Activated CD4-positive, alpha-beta T cell treated with anti-CD3 and anti-CD28 coated beads, Interleukin-2, amount 10 ng/mL, durations not matched to agents 7 days and 5 days (primary cell): ENCODE results near the gene HIVEP1. TPM values are rescaled to one million over a fixed set of nuclear protein-coding genes. Genes with fewer than 3 reads are reported as not detected.
A peak's percentile ranks its signal among the peaks of the same experiment; 100 is the strongest.

Source experiments
- CTCF ChIA-PET: fragments of 350-600 bp; sonication (Branson Sonifier 250); formaldehyde crosslinking; loops from one replicate; lab custom pipeline; 2021; ENCODE audit warnings: antibody characterized with exemption; lab: Charles Lee
- POLR2A ChIA-PET: fragments of 350-600 bp; sonication (Branson Sonifier 250); formaldehyde crosslinking; loops from one replicate; lab custom pipeline; 2021; ENCODE audit warnings: antibody characterized with exemption; lab: Charles Lee
- DNase-seq: peaks from one replicate; pipeline ENCODE4 v3.0.0-alpha.2; 2020
- H3K27ac Mint-ChIP-seq: one replicate; pipeline ENCODE4 v1.8.0; 2021; ENCODE audit warnings: mild to moderate bottlenecking, moderate library complexity, mixed read lengths
- H3K27me3 Mint-ChIP-seq: one replicate; pipeline ENCODE4 v1.8.0; 2021; ENCODE audit warnings: mixed read lengths
- H3K36me3 Mint-ChIP-seq: one replicate; pipeline ENCODE4 v1.8.0; 2021; ENCODE audit warnings: low read depth, mixed read lengths
- H3K4me1 Mint-ChIP-seq: one replicate; pipeline ENCODE4 v1.8.0; 2021; ENCODE audit warnings: mixed read lengths
- H3K4me3 Mint-ChIP-seq: one replicate; pipeline ENCODE4 v1.8.0; 2021; ENCODE audit warnings: mild to moderate bottlenecking, moderate library complexity, mixed read lengths
- H3K9me3 Mint-ChIP-seq: one replicate; pipeline ENCODE4 v1.8.0; 2021; ENCODE audit warnings: mixed read lengths
- total RNA-seq, 2 experiments: library from RNA; stranded (reverse); gene quantifications; one replicate each; pipeline ENCODE4 v1.2.3, GENCODE V29; 2021

The HIVEP1 gene
- 10 to 100 TPM; 24.2 to 33.0 TPM for total RNA-seq

- ChIA-PET CTCF (interaction anchor here (1.3 kb wide), 1 partner anchor 9 kb away, joined by 3 read pairs; no protein-coding TSS in a partner anchor), POLR2A (interaction anchor here (0.6 kb wide), 1 partner anchor 304 kb away, joined by 3 read pairs; no protein-coding TSS in a partner anchor)
- no peak for DNase-seq
- H3K4me1 Mint-ChIP-seq, result peaks cover 57% of the 10 kb centered on the region
- H3K27ac Mint-ChIP-seq, result peak within 1 kb of the TSS; percentile 99
- peaks cover 12% of the 10 kb centered on the region for H3K9me3 Mint-ChIP-seq
- H3K36me3 Mint-ChIP-seq, result peaks cover 30% of the 10 kb centered on the region
- H3K4me3 Mint-ChIP-seq, result peak within 1 kb of the TSS; percentile 99
- no peaks in the 10 kb centered on the region for H3K27me3 Mint-ChIP-seq
Observed at GRCh38 chr6:12012038-12012557, at the start of gene HIVEP1. Gene HIVEP1 (plus strand): TSS chr6:12012312. CDS start chr6:12015629, 3,317 bp downstream.

- ChIA-PET POLR2A (no interaction called here), CTCF (no interaction called here)
- Mint-ChIP-seq H3K36me3 (no peaks in the 10 kb centered on the region), H3K9me3 (peaks cover 2% of the 10 kb centered on the region), H3K27me3 (no peaks in the 10 kb centered on the region), H3K4me1 (no peaks in the 10 kb centered on the region), H3K4me3 (no peak overlapping the region), H3K27ac (no peak overlapping the region)
- DNase-seq, result no peak
Observed at GRCh38 chr6:11963756-11964500, 48.2 kb upstream of the HIVEP1 start.

DNA sequence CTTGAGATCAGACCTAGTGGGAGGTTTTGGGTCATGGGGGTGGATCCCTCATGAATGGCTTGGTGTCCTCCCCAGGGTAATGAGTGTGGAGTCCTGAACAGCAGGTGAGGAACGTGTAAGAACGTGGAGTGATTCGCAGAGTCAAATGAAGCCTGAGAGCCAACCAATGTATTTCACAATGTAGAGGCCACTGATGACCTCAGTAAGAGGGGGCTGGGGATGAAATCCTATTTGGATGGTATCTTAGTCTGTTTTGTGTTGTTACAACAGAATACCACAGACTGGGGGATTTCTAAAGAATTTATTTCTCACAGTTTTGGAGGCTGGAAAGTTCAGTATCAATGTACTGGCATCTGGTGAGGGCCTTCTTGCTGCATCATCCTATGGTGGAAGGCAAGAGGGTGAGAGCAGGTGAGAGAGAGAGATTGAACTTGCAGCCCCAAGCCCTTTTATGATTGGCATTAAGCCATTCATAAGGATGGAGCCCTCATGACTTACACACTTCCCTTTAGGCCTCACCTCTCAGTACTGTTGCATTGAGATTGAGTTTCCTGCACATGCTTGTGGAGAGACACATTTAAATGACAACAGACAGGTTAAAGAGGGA, 47.3 kb upstream of the HIVEP1 start:
- POLR2A ChIA-PET, result no interaction called here

GRCh38 chr6:11965499-11965898, 46.6 kb upstream of the HIVEP1 start:
- H3K4me1 Mint-ChIP-seq, result no peaks in the 10 kb centered on the region
- DNase-seq, result no peak
- no peak overlapping the region for H3K4me3 Mint-ChIP-seq
- H3K9me3 Mint-ChIP-seq, result peaks cover 2% of the 10 kb centered on the region
- ChIA-PET CTCF (no interaction called here), POLR2A (no interaction called here)
- H3K27ac Mint-ChIP-seq, result no peak overlapping the region
- H3K27me3 Mint-ChIP-seq, result no peaks in the 10 kb centered on the region
- no peaks in the 10 kb centered on the region for H3K36me3 Mint-ChIP-seq

More for the DNA sequence above, 47.3 kb upstream of the HIVEP1 start:
- CTCF ChIA-PET, result no interaction called here
- Mint-ChIP-seq H3K4me3 (no peak overlapping the region), H3K4me1 (no peaks in the 10 kb centered on the region), H3K27ac (no peak overlapping the region), H3K36me3 (no peaks in the 10 kb centered on the region), H3K9me3 (peaks cover 2% of the 10 kb centered on the region), H3K27me3 (no peaks in the 10 kb centered on the region)
- no peak for DNase-seq

DNA sequence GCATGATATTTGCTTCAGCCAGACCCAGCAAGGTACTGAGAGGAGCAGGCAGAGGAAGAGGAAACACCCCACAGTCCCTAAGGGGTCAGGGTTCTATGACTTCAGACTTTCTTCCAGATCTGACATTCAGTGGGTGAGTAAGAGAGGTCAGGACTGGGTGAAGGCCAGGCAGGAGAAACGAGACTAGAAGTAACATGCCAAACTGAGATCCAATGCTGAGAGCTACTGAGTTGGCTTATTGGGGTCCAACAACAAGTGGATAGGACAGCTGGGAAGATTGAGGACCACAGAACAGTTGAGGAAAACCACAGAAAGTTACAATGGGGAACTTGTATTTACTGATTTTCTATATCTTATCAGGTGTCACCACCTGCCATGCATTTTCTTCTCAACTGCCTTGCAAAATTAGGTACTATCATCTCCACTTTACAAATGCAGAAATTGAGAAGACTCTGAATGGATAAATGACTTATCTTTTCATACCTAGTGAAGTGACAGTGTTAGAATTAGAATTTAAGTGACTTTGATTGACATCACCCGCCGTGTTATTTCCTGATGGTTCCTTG, 43.8 kb upstream of the HIVEP1 start:
- H3K4me1 Mint-ChIP-seq, result no peaks in the 10 kb centered on the region
- H3K27me3 Mint-ChIP-seq, result no peaks in the 10 kb centered on the region
- no peak for DNase-seq
- H3K36me3 Mint-ChIP-seq, result no peaks in the 10 kb centered on the region
- POLR2A ChIA-PET, result no interaction called here
- CTCF ChIA-PET, result interaction anchor here (1.2 kb wide), 1 partner anchor 21 kb away, joined by 3 read pairs; no protein-coding TSS in a partner anchor
- H3K27ac Mint-ChIP-seq, result no peak overlapping the region
- no peak overlapping the region for H3K4me3 Mint-ChIP-seq
- H3K9me3 Mint-ChIP-seq, result peaks cover 2% of the 10 kb centered on the region

- ChIA-PET POLR2A (no interaction called here), CTCF (no interaction called here)
- no peak for DNase-seq
- H3K4me1 Mint-ChIP-seq, result no peaks in the 10 kb centered on the region
- H3K9me3 Mint-ChIP-seq, result peaks cover 2% of the 10 kb centered on the region
- H3K27ac Mint-ChIP-seq, result no peak overlapping the region
- no peak overlapping the region for H3K4me3 Mint-ChIP-seq
- no peaks in the 10 kb centered on the region for H3K27me3 Mint-ChIP-seq
- H3K36me3 Mint-ChIP-seq, result no peaks in the 10 kb centered on the region
Observed at GRCh38 chr6:11969092-11969491, 43.0 kb upstream of the HIVEP1 start.

GRCh38 chr6:11970114-11970513, 42.0 kb upstream of the HIVEP1 start:
- POLR2A ChIA-PET, result no interaction called here
- H3K4me3 Mint-ChIP-seq, result no peak overlapping the region
- CTCF ChIA-PET, result no interaction called here

GRCh38 chr6:11971154-11971553, 41.0 kb upstream of the HIVEP1 start:
- Mint-ChIP-seq H3K9me3 (peaks cover 4% of the 10 kb centered on the region), H3K36me3 (no peaks in the 10 kb centered on the region), H3K4me1 (peaks cover 8% of the 10 kb centered on the region), H3K27ac (no peak overlapping the region), H3K27me3 (no peaks in the 10 kb centered on the region), H3K4me3 (no peak overlapping the region)
- ChIA-PET POLR2A (no interaction called here), CTCF (no interaction called here)
- no peak for DNase-seq

More at GRCh38 chr6:11970114-11970513, 42.0 kb upstream of the HIVEP1 start:
- no peaks in the 10 kb centered on the region for H3K36me3 Mint-ChIP-seq
- H3K27ac Mint-ChIP-seq, result no peak overlapping the region
- H3K4me1 Mint-ChIP-seq, result peaks cover 2% of the 10 kb centered on the region
- H3K9me3 Mint-ChIP-seq, result peaks cover 2% of the 10 kb centered on the region
- DNase-seq, result no peak
- no peaks in the 10 kb centered on the region for H3K27me3 Mint-ChIP-seq

DNA sequence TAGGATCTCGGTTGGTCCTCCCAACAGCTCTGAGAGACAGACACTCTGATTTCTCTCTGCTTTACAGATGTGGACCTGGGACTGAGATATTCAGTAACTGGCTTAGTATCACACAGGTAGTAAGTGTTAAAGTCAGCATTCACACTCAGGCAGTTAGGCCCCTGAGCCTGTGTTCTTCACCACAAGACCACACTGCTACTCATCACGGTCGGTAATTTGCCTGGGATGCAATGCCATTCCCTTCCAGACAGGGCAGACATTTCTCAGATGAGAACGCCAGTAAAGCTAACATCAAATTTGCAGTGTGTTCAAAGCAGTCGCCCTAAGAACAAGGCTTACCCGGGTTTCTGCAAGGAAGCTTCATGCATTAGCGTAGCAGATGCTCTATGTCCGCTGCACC, 39.8 kb upstream of the HIVEP1 start:
- no peaks in the 10 kb centered on the region for H3K36me3 Mint-ChIP-seq
- H3K27ac Mint-ChIP-seq, result no peak overlapping the region
- no peak for DNase-seq
- no peak overlapping the region for H3K4me3 Mint-ChIP-seq
- H3K27me3 Mint-ChIP-seq, result no peaks in the 10 kb centered on the region
- POLR2A ChIA-PET, result no interaction called here
- peaks cover 9% of the 10 kb centered on the region for H3K4me1 Mint-ChIP-seq
- CTCF ChIA-PET, result interaction anchor here (0.9 to 1.2 kb wide), 4 partner anchors 16 to 109 kb away, joined by 3 to 4 read pairs (median 4); no protein-coding TSS in a partner anchor
- H3K9me3 Mint-ChIP-seq, result peaks cover 4% of the 10 kb centered on the region

DNA sequence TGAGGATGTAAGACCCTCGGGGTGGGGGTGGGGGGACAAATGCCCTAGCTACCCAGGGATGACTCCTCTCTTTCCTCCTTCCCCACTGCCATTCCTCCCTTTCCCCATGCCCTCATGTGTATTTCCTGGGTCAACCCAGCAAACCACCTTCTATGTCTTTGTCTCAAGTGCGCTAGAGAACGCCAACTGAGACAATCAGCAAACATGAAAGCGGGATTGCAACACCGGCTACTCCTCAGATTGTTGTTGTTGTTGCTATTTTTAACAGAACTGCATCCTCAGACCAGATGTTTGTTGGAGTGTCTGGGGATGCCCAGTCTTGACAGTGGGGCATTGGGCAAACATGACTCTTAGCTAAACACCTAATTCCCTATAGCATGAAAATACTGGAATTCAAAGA, 39.3 kb upstream of the HIVEP1 start:
- no peaks in the 10 kb centered on the region for H3K27me3 Mint-ChIP-seq
- ChIA-PET CTCF (interaction anchor here (0.9 to 1.2 kb wide), 4 partner anchors 17 to 110 kb away, joined by 3 to 4 read pairs (median 4); no protein-coding TSS in a partner anchor), POLR2A (no interaction called here)
- no peaks in the 10 kb centered on the region for H3K36me3 Mint-ChIP-seq
- H3K9me3 Mint-ChIP-seq, result peaks cover 4% of the 10 kb centered on the region
- no peak overlapping the region for H3K27ac Mint-ChIP-seq
- H3K4me3 Mint-ChIP-seq, result no peak overlapping the region
- peaks cover 11% of the 10 kb centered on the region for H3K4me1 Mint-ChIP-seq
- DNase-seq, result no peak

DNA sequence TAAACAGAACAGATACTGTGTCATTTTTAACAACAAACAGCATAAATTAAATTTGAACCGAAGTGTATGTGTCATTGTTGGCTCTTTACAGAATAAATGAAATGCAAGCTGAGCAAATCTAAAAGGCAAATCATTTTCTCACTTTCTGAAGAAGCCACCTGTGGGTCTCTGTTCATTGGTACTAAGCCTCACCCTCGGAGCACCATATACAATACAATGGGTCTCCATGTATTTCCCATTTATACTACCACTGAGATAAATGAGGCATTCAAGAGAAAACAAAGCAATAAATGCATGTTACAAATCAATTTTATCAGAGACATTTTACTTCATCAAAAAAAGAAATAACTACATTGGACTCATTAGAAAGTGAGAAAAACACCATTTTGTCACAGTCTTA, 38.9 kb upstream of the HIVEP1 start:
- ChIA-PET CTCF (interaction anchor here (1.2 kb wide), 1 partner anchor 20 kb away, joined by 3 read pairs; no protein-coding TSS in a partner anchor), POLR2A (no interaction called here)
- peaks cover 14% of the 10 kb centered on the region for H3K4me1 Mint-ChIP-seq
- H3K36me3 Mint-ChIP-seq, result no peaks in the 10 kb centered on the region
- H3K27me3 Mint-ChIP-seq, result no peaks in the 10 kb centered on the region
- DNase-seq, result no peak
- H3K4me3 Mint-ChIP-seq, result no peak overlapping the region
- H3K9me3 Mint-ChIP-seq, result peaks cover 4% of the 10 kb centered on the region
- H3K27ac Mint-ChIP-seq, result no peak overlapping the region

DNA sequence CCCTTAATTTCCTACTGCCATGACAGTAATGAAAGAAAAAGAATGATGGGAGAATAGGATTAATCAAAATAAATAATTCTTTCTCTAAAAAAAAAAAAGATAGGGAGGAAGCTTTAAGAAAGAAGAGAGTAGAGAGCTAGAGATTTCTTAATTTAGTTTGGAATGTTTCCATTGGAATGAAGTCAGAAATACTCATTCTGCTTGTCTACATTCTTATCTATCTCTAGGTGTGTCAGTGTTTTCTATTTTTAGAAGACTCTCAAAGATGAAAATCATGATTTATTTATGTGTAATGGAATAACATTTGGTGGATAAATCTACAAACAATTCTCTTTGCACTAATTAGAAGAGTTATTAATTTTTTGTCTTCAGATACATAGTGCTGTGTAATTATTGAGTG, 38.0 kb upstream of the HIVEP1 start:
- Mint-ChIP-seq H3K4me1 (peaks cover 17% of the 10 kb centered on the region), H3K27ac (no peak overlapping the region), H3K36me3 (no peaks in the 10 kb centered on the region), H3K27me3 (no peaks in the 10 kb centered on the region), H3K4me3 (no peak overlapping the region), H3K9me3 (peaks cover 4% of the 10 kb centered on the region)
- no peak for DNase-seq
- CTCF ChIA-PET, result interaction anchor here (0.6 to 1.0 kb wide), 2 partner anchors 10 to 1559 kb away, joined by 3 read pairs; no protein-coding TSS in a partner anchor
- POLR2A ChIA-PET, result no interaction called here
